HG03135 (cell line): ENCODE results near the gene MUC4.
"Not testable (repeated sequence)": the region's sequence is repeated elsewhere in the genome, so short reads cannot be mapped to it uniquely, and the experiment has no call there.

Experiments used
- ATAC-seq: cut with Tn5 transposase; IDR thresholded peaks from one replicate; pipeline ENCODE4 v1.9.1; 2021; ENCODE audit warnings: mild to moderate bottlenecking, moderate library complexity; ENCODE audit not compliant: unreplicated experiment

The MUC4 gene

GRCh38 chr3:195763076-195763830, 48.5 kb downstream of the MUC4 start:
- ATAC-seq, result no peak

GRCh38 chr3:195762611-195763010, 49.1 kb downstream of the MUC4 start:
- ATAC-seq, result no peak

GRCh38 chr3:195762249-195762585, 49.5 kb downstream of the MUC4 start:
- ATAC-seq, result no peak

- ATAC-seq, result no peak
These were observed 50.0 kb downstream of the MUC4 start for GRCh38 chr3:195761567-195762248.

GRCh38 chr3:195761123-195761566, 50.6 kb downstream of the MUC4 start:
- ATAC-seq, result no peak

- ATAC-seq, result no peak
These were observed 51.2 kb downstream of the MUC4 start for GRCh38 chr3:195760345-195761122.

GRCh38 chr3:195758721-195759353, 52.9 kb downstream of the MUC4 start:
- no peak for ATAC-seq

GRCh38 chr3:195757827-195758226, 53.9 kb downstream of the MUC4 start:
- no peak for ATAC-seq

GRCh38 chr3:195757438-195757770, 54.3 kb downstream of the MUC4 start:
- no peak for ATAC-seq

- no peak for ATAC-seq
These were observed 55.7 kb downstream of the MUC4 start for GRCh38 chr3:195755791-195756676.

GRCh38 chr3:195755391-195755790, 56.3 kb downstream of the MUC4 start:
- ATAC-seq, result no peak

GRCh38 chr3:195754906-195755305, 56.8 kb downstream of the MUC4 start:
- no peak for ATAC-seq

GRCh38 chr3:195754141-195754540, 57.6 kb downstream of the MUC4 start:
- no peak for ATAC-seq

GRCh38 chr3:195753581-195753980, 58.1 kb downstream of the MUC4 start:
- no peak for ATAC-seq

GRCh38 chr3:195752546-195753331, 59.0 kb downstream of the MUC4 start:
- ATAC-seq, result no peak

- ATAC-seq, result no peak
These were observed 59.7 kb downstream of the MUC4 start for GRCh38 chr3:195752066-195752465.

- ATAC-seq, result no peak
These were observed 60.2 kb downstream of the MUC4 start for GRCh38 chr3:195751560-195751959.

GRCh38 chr3:195750797-195751520, 60.8 kb downstream of the MUC4 start:
- ATAC-seq, result no peak

GRCh38 chr3:195749101-195749500, 62.6 kb downstream of the MUC4 start:
- ATAC-seq, result not testable (repeated sequence)
